GM18508 (cell line): ENCODE measurements around the gene CMTM3.
"Not testable (repeated sequence)": the region's sequence is repeated elsewhere in the genome, so short reads cannot be mapped to it uniquely, and the experiment has no call there.

Source experiments
- ATAC-seq: cut with Tn5 transposase; IDR thresholded peaks from one replicate; pipeline ENCODE4 v1.9.1; 2021; ENCODE audit warnings: moderate number of reproducible peaks; ENCODE audit not compliant: insufficient read depth, unreplicated experiment

Gene CMTM3

GRCh38 chr16:66658143-66658859 lies 53.8 kb downstream of the CMTM3 start:
- ATAC-seq, result no peak

DNA sequence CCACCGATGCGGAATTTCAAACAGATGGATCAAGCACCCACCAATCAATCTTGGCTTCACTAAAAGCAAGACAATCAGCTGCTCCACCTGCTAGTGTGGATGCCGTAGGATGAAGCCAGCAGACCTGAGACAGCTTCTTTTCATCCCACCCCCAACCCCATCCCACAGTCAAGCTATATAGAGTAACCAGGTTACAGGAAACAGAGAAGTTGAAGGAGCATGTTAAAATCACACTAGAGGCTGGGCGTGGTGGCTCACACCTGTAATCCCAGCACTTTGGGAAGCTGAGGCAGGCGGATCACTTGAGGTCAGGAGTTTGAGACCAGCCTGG lies 54.3 kb downstream of the CMTM3 start:
- ATAC-seq, result no peak

DNA sequence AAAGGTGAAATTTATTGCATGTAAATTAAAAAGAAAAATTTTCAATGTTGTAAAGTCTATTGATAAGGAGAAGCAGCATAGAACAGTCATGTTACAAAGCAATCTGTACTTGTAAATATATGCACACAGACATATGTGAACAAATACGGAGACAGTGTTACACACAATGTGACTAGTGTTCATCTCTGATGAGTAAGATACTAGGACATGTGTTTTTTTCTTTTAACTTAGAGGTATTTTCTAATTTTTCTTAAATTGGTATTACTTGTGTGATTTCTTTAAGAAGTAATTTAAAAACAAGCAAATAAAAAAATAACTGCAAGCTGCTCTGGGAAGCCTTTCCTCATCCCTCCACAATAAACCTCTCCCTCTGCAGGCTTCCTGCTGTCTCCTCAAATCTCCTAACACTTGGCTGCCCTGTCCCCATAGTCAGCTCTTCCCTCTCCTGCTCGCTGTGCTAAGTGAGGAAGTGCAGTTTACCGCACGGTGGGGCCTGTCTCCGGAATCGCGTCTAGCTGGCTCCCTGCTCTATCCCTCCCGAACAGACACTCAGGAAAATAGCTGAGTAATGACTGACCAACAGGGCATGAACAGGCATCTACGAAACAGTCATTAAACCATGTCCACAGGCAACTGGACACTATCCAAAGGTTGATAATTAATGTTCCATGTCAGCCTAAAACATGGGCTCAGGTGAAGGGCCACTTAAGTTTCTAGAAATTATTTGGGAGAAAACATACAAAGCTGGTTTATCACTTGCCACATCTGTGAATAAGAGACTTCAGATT lies 56.1 kb downstream of the CMTM3 start:
- no peak for ATAC-seq

- ATAC-seq, result no peak
Observed at GRCh38 chr16:66661210-66661560, 56.7 kb downstream of the CMTM3 start.

- not testable (repeated sequence) for ATAC-seq
Observed at GRCh38 chr16:66661671-66662346, 57.3 kb downstream of the CMTM3 start.

DNA sequence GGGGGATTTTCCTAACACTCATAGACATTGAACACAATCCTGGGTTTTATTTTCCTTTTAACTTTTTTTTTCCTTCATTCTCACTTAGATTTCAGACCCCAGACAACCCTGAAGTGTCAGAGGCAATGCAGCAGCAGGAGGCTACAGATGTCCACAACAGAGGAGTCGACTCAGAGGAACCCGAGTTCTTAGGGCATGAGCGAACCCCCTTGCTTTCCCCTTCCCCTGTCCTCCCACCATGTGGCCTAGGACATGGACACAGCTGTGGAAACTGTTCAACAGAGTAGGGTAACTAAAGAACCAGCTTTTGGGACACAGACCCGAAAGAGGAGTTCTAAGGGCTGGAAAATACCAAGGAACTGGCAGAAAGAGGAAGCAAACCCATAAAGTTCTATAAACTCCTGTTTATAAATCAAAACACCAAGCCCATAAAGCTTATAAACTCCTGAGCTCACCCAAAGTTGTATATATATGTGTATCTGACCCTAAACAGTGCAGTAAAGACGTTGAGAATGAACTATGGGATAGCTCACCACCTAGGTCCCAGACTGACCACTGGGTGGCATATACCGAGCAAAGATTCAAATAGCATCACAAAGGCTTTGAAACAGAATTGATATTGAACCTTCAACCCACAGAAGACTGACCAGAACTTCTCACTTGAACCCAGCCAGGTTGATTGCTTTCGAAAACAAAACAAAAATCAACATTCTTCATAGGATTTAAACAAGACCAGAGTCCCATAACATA lies 58.1 kb downstream of the CMTM3 start:
- ATAC-seq, result no peak
